ENCODE data around the gene CCDC127.
"Not testable (repeated sequence)": the region's sequence is repeated elsewhere in the genome, so short reads cannot be mapped to it uniquely, and the experiment has no call there.

CCDC127 gene

GRCh38 chr5:204001-204400 lies 14.0 kb downstream of the CCDC127 start:
- DNase-seq (no peak), ATAC-seq (no peak)

- DNase-seq (no peak), ATAC-seq (no peak)
Measured at GRCh38 chr5:203246-203930, 14.6 kb downstream of the CCDC127 start.

GRCh38 chr5:201672-202071 lies 16.3 kb downstream of the CCDC127 start:
- ATAC-seq (no peak), DNase-seq (no peak)

- DNase-seq: no peak
- no peak for ATAC-seq
Measured at GRCh38 chr5:200985-201384, 17.0 kb downstream of the CCDC127 start.

- DNase-seq: no peak
Measured at GRCh38 chr5:199950-200645, 17.9 kb downstream of the CCDC127 start.

GRCh38 chr5:199197-199949 lies 18.6 kb downstream of the CCDC127 start:
- DNase-seq (no peak), ATAC-seq (no peak)

More at GRCh38 chr5:199950-200645, 17.9 kb downstream of the CCDC127 start:
- no peak for ATAC-seq

GRCh38 chr5:198516-199196 lies 19.3 kb downstream of the CCDC127 start:
- no peak for DNase-seq
- no peak for ATAC-seq

- ATAC-seq (no peak), DNase-seq (no peak)
Measured at GRCh38 chr5:197892-198489, 20.0 kb downstream of the CCDC127 start.

GRCh38 chr5:197031-197430 lies 20.9 kb downstream of the CCDC127 start:
- ATAC-seq, DNase-seq: not testable (repeated sequence)

- ATAC-seq: no peak
- DNase-seq: no peak
Measured at GRCh38 chr5:196350-196749, 21.6 kb downstream of the CCDC127 start.

- no peak for ATAC-seq
- no peak for DNase-seq
Measured at GRCh38 chr5:195401-196160, 22.4 kb downstream of the CCDC127 start.

GRCh38 chr5:194603-195209 lies 23.2 kb downstream of the CCDC127 start:
- ATAC-seq (no peak), DNase-seq (no peak)

- no peak for ATAC-seq
Measured at GRCh38 chr5:194102-194501, 23.9 kb downstream of the CCDC127 start.

GRCh38 chr5:192970-193831 lies 24.8 kb downstream of the CCDC127 start:
- ATAC-seq (no peak), DNase-seq (no peak)

More at GRCh38 chr5:194102-194501, 23.9 kb downstream of the CCDC127 start:
- DNase-seq: no peak

- ATAC-seq: no peak
- DNase-seq: no peak
Measured at GRCh38 chr5:192691-192969, 25.3 kb downstream of the CCDC127 start.

- no peak for DNase-seq
Measured at GRCh38 chr5:191949-192690, 25.8 kb downstream of the CCDC127 start.

GRCh38 chr5:191036-191948 lies 26.7 kb downstream of the CCDC127 start, which contains the start of gene LRRC14B:
LRRC14B (plus strand) TSS chr5:191495; CDS start chr5:191539, 44 bp downstream.
- ATAC-seq (no peak), DNase-seq (no peak)

More at GRCh38 chr5:191949-192690, 25.8 kb downstream of the CCDC127 start:
- ATAC-seq: no peak

Data from stimulated activated naive CD8-positive, alpha-beta T cell treated with anti-CD3 and anti-CD28 coated beads, Interleukin-15, Interleukin-2, amounts not matched to agents 100 U/mL and 50 U/mL, for 24 hours (primary cell).